BLaER1 treated with 17β-estradiol and CSF1 and Interleukin-3, amounts not matched to agents 10 nM and 100 nM (cell line): Measurements from ENCODE around the gene HOXD4.

ENCODE experiments used
- H3K27ac ChIP-seq, 11 experiments: shearing (Covaris generic); formaldehyde crosslinking; 2 replicates each; pipeline ENCODE4 v1.8.1; 2022
- H3K27me3 ChIP-seq, 11 experiments: shearing (Covaris generic); formaldehyde crosslinking; 2 replicates each; pipeline ENCODE4 v1.8.1; 2022
- H3K36me3 ChIP-seq, 11 experiments: shearing (Covaris generic); formaldehyde crosslinking; 2 replicates each; pipeline ENCODE4 v1.8.1; 2022
- H3K4me1 ChIP-seq, 10 experiments: shearing (Covaris generic); formaldehyde crosslinking; 2 replicates each; pipeline ENCODE4 v1.8.1; 2022
- H3K4me2 ChIP-seq, 11 experiments: shearing (Covaris generic); formaldehyde crosslinking; 2 replicates each; pipeline ENCODE4 v1.8.1; 2022
- H3K4me3 ChIP-seq, 10 experiments: shearing (Covaris generic); formaldehyde crosslinking; 2 replicates each; pipeline ENCODE4 v1.8.1; 2022
- H3K9ac ChIP-seq, 11 experiments: shearing (Covaris generic); formaldehyde crosslinking; 2 replicates each; pipeline ENCODE4 v1.8.1; 2022
- H3K9me3 ChIP-seq, 11 experiments: shearing (Covaris generic); formaldehyde crosslinking; replicated peaks in 1 of 11; 2 replicates each; pipeline ENCODE4 v1.8.1; 2022
- H4K20me1 ChIP-seq, 11 experiments: shearing (Covaris generic); formaldehyde crosslinking; 2 replicates each; pipeline ENCODE4 v1.8.1; 2022
- Cebpa-rat ChIP-seq, 11 experiments: shearing (Covaris generic); IDR thresholded peaks; 2 replicates each; pipeline ENCODE4 v1.8.1; 2022

The HOXD4 gene

GRCh38 chr2:176175709-176176607, 24.6 kb downstream of the HOXD4 start:
- peaks cover 38 to 60% (median 49%) of the 10 kb centered on the region in 11 experiments for H3K9me3 ChIP-seq
- TF ChIP-seq Cebpa-rat (IDR thresholded peaks at IDR 0.05) = no peak
- H3K4me1 ChIP-seq = no peaks in the 10 kb centered on the region
- no peak overlapping the region for H3K9ac ChIP-seq
- H4K20me1 ChIP-seq = no peaks in the 10 kb centered on the region
- H3K4me3 ChIP-seq = no peak overlapping the region
- no peaks in the 10 kb centered on the region for H3K36me3 ChIP-seq
- peaks cover 35 to 79% (median 69%) of the 10 kb centered on the region in 11 experiments for H3K27me3 ChIP-seq
- H3K4me2 ChIP-seq = no peak overlapping the region
- H3K27ac ChIP-seq = no peak overlapping the region

- no peak for TF ChIP-seq Cebpa-rat (IDR thresholded peaks at IDR 0.05)
- H3K9ac ChIP-seq = no peak overlapping the region
- no peaks in the 10 kb centered on the region for H3K36me3 ChIP-seq
Observed at GRCh38 chr2:176177580-176178037, 26.3 kb downstream of the HOXD4 start.

GRCh38 chr2:176178038-176178756, 26.8 kb downstream of the HOXD4 start:
- no peak for TF ChIP-seq Cebpa-rat (IDR thresholded peaks at IDR 0.05)
- H3K36me3 ChIP-seq = no peaks in the 10 kb centered on the region
- H3K9ac ChIP-seq = no peak overlapping the region
- H3K27me3 ChIP-seq = peaks cover 24 to 62% (median 52%) of the 10 kb centered on the region in 11 experiments
- no peak overlapping the region for H3K4me3 ChIP-seq
- no peaks in the 10 kb centered on the region for H4K20me1 ChIP-seq
- H3K27ac ChIP-seq = no peak overlapping the region
- peaks cover 19 to 40% (median 29%) of the 10 kb centered on the region in 11 experiments; a peak in 21 of 22 replicates for H3K9me3 ChIP-seq
- no peak overlapping the region for H3K4me2 ChIP-seq
- no peaks in the 10 kb centered on the region for H3K4me1 ChIP-seq

More at GRCh38 chr2:176177580-176178037, 26.3 kb downstream of the HOXD4 start:
- Histone ChIP-seq H3K4me1 (no peaks in the 10 kb centered on the region), H3K27ac (no peak overlapping the region), H3K27me3 (peaks cover 30 to 68% (median 58%) of the 10 kb centered on the region in 11 experiments), H3K9me3 (peaks cover 25 to 46% (median 33%) of the 10 kb centered on the region in 11 experiments), H3K4me2 (no peak overlapping the region), H3K4me3 (no peak overlapping the region), H4K20me1 (no peaks in the 10 kb centered on the region)

- no peak overlapping the region for H3K9ac ChIP-seq
- no peak overlapping the region for H3K4me2 ChIP-seq
Observed at GRCh38 chr2:176178757-176179295, 27.5 kb downstream of the HOXD4 start.

GRCh38 chr2:176181551-176181950, 30.2 kb downstream of the HOXD4 start:
- Histone ChIP-seq H3K4me1 (no peaks in the 10 kb centered on the region), H3K9ac (no peak overlapping the region), H3K27me3 (peaks cover 0 to 29% (median 22%) of the 10 kb centered on the region in 11 experiments; a peak in 16 of 22 replicates), H3K4me2 (no peak overlapping the region), H3K9me3 (peaks cover 9 to 22% (median 13%) of the 10 kb centered on the region in 11 experiments; a peak in 20 of 22 replicates), H3K36me3 (no peaks in the 10 kb centered on the region), H3K27ac (no peak overlapping the region), H4K20me1 (no peaks in the 10 kb centered on the region), H3K4me3 (no peak overlapping the region)
- TF ChIP-seq Cebpa-rat (IDR thresholded peaks at IDR 0.05) = no peak

More at GRCh38 chr2:176178757-176179295, 27.5 kb downstream of the HOXD4 start:
- Histone ChIP-seq H3K4me3 (no peak overlapping the region), H3K9me3 (peaks cover 17 to 38% (median 29%) of the 10 kb centered on the region in 11 experiments; a peak in 20 of 22 replicates), H4K20me1 (no peaks in the 10 kb centered on the region), H3K27me3 (peaks cover 17 to 56% (median 46%) of the 10 kb centered on the region in 11 experiments), H3K4me1 (no peaks in the 10 kb centered on the region), H3K36me3 (no peaks in the 10 kb centered on the region), H3K27ac (no peak overlapping the region)
- no peak for TF ChIP-seq Cebpa-rat (IDR thresholded peaks at IDR 0.05)

GRCh38 chr2:176182671-176183070, 31.3 kb downstream of the HOXD4 start:
- TF ChIP-seq Cebpa-rat (IDR thresholded peaks at IDR 0.05) = no peak
- peaks cover 8 to 14% (median 11%) of the 10 kb centered on the region in 11 experiments; a peak in 20 of 22 replicates for H3K9me3 ChIP-seq
- H3K4me3 ChIP-seq = no peak overlapping the region
- H3K9ac ChIP-seq = no peak overlapping the region
- no peak overlapping the region for H3K27ac ChIP-seq
- no peak overlapping the region; a peak in 1 of 22 replicates for H3K4me2 ChIP-seq
- no peaks in the 10 kb centered on the region for H3K36me3 ChIP-seq
- no peaks in the 10 kb centered on the region for H3K4me1 ChIP-seq
- H4K20me1 ChIP-seq = no peaks in the 10 kb centered on the region
- H3K27me3 ChIP-seq = peaks cover 0 to 19% (median 16%) of the 10 kb centered on the region in 11 experiments; a peak in 16 of 22 replicates

- Histone ChIP-seq H3K36me3 (no peaks in the 10 kb centered on the region), H3K27me3 (peaks cover 0 to under 1% (median 0%) of the 10 kb centered on the region in 11 experiments; a peak in 1 of 22 replicates), H3K4me2 (no peak overlapping the region), H4K20me1 (no peaks in the 10 kb centered on the region), H3K4me3 (no peak overlapping the region), H3K27ac (no peak overlapping the region), H3K4me1 (no peaks in the 10 kb centered on the region), H3K9me3 (peaks cover 19 to 24% (median 23%) of the 10 kb centered on the region in 11 experiments), H3K9ac (no peak overlapping the region)
- no peak for TF ChIP-seq Cebpa-rat (IDR thresholded peaks at IDR 0.05)
Observed at GRCh38 chr2:176184749-176185148, 33.4 kb downstream of the HOXD4 start.

- Histone ChIP-seq H3K27me3 (no peaks in the 10 kb centered on the region), H3K27ac (no peak overlapping the region), H3K4me3 (no peak overlapping the region), H3K9ac (no peak overlapping the region), H3K36me3 (no peaks in the 10 kb centered on the region), H3K4me2 (no peak overlapping the region), H3K4me1 (no peaks in the 10 kb centered on the region), H3K9me3 (peaks cover 19 to 28% (median 26%) of the 10 kb centered on the region in 11 experiments), H4K20me1 (no peaks in the 10 kb centered on the region)
- TF ChIP-seq Cebpa-rat (IDR thresholded peaks at IDR 0.05) = no peak
Observed at GRCh38 chr2:176186024-176186423, 34.7 kb downstream of the HOXD4 start.
